Loucy (cell line): ENCODE results near the gene FIGN.

Experiments used
- CTCF ChIP-seq: fragments of 200-600 bp; sonication (generic); conservative IDR thresholded peaks from 2 replicates; pipeline ENCODE4 v1.5.1; 2014; ENCODE audit warnings: mild to moderate bottlenecking, antibody characterized with exemption, low read length
- EZH2phosphoT487 ChIP-seq: fragments of 200-600 bp; IDR thresholded peaks from 2 replicates; pipeline ENCODE4 v1.6.1; 2018; ENCODE audit warnings: antibody characterized with exemption, mild to moderate bottlenecking, moderate library complexity, borderline replicate concordance

DNA sequence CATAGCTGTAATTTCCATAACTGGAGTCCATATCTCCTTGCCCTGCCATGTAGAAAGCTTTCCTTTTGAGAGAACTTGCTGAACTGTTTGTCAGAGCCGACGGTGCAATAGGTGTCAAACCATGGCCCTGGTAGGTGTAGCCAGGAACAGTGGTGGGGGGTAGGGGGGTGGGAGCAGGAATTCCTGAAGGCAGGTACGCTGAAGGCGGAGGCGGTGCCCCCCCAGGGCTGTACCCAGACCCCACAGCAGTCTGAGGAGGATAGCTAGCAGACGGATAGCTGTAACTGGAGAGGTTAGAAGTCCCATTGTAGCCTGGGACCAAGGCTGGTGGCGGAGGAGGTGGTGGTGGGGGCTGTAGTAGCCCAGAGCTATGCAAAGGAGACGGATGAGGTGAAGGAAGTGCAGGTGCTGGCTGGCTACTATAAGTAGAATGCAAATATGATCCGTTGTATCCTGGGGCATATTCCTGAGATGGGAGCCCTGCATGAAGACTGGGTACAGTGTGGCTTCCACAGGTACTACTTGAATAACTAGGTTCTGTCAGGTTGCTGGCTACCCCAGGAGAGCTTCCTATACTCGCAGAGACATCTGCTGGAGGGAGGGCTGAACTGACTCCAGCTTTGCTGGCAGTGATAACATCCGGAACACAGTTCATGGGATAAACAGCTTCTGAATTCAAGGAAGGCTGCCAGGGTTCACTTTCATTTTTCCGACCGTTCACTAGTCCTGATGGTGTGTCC, 124.8 kb downstream of the FIGN start:
- TF ChIP-seq CTCF (peak; percentile 26; the same call in 1 of the 2 replicates), EZH2phosphoT487 (no peak)
